Sigmoid colon (tissue), 7 donors: Measurements from ENCODE around the gene TEX54. TPM values are rescaled to one million over a fixed set of nuclear protein-coding genes. Genes with fewer than 3 reads are reported as not detected.

ENCODE experiments used
- DNase-seq: peaks from one replicate; pipeline ENCODE4 v3.0.0-alpha.2; 2019
- H3K27ac ChIP-seq, 4 donors: fragments of 200-600 bp; sonication (generic); one replicate each; pipeline ENCODE4 v1.5.1; 2016 to 2019; ENCODE audit warnings: mild to moderate bottlenecking in 1 of 4
- H3K27me3 ChIP-seq, 3 donors: fragments of 200-600 bp; sonication (generic); one replicate each; pipeline ENCODE4 v1.5.1; 2019; ENCODE audit warnings: mild to moderate bottlenecking in 1 of 3
- H3K36me3 ChIP-seq, 4 donors: fragments of 200-600 bp; sonication (generic); one replicate each; pipeline ENCODE4 v1.5.1; 2016 to 2019
- H3K4me1 ChIP-seq, 4 donors: fragments of 200-600 bp; sonication (generic); one replicate each; pipeline ENCODE4 v1.5.1; 2017 to 2019
- H3K4me3 ChIP-seq, 4 donors: fragments of 200-600 bp; sonication (generic); one replicate each; pipeline ENCODE4 v1.5.1; 2017 to 2019; ENCODE audit warnings: mild to moderate bottlenecking in 2 of 4, moderate library complexity in 1 of 4
- H3K9me3 ChIP-seq, 4 donors: fragments of 200-600 bp in 3 of 4; sonication (generic) in 3 of 4; one replicate each; pipeline versions ENCODE4 v1.5.1 to v1.6.1; 2013 to 2019
- CTCF ChIP-seq, 4 experiments: fragments of 450-650 bp in 3 of 4; fragments of 200-600 bp in 1 of 4; IDR thresholded peaks; one replicate each; pipeline ENCODE4 v1.5.1; 2016 to 2019; ENCODE audit warnings: antibody characterized with exemption in 4 of 4, mild to moderate bottlenecking in 3 of 4, moderate library complexity in 2 of 4
- EP300 ChIP-seq, 4 donors: sonication (generic); formaldehyde crosslinking; IDR thresholded peaks; one replicate each; pipeline ENCODE4 v1.6.1; 2017; ENCODE audit warnings: antibody characterized with exemption in 4 of 4
- POLR2A ChIP-seq, 2 donors: fragments of 450-650 bp; IDR thresholded peaks; one replicate each; pipeline ENCODE4 v1.6.1; 2016; ENCODE audit warnings: antibody characterized with exemption in 2 of 2, mild to moderate bottlenecking in 2 of 2, moderate library complexity in 2 of 2
- POLR2AphosphoS5 ChIP-seq, 4 donors: sonication (generic); formaldehyde crosslinking; IDR thresholded peaks; one replicate each; pipeline ENCODE4 v1.6.1; 2017; ENCODE audit warnings: antibody characterized with exemption in 4 of 4
- WGBS, 2 donors: extraction: QIAGEN DNeasy Blood & Tissue Kit; methylation state at CpG; one replicate each; pipeline ENCODE4 v1.1.7; 2013; 5-methylcytosine and 5-hydroxymethylcytosine counted together
- intact Hi-C: fragments of 100-400 bp; cut with DNase I; formaldehyde crosslinking; loops from one replicate; pipeline ENCODE4 v1.15.1; 2023
- polyA plus RNA-seq, 3 donors: library from polyadenylated mRNA; stranded (reverse); fragments of 200-250 nt; gene quantifications; one replicate each; pipeline ENCODE4 v1.2.3, GENCODE V29; 2013
- small RNA-seq, 3 donors: library from RNA; depleted of rRNA; stranded (forward); fragments of <200 nt; gene quantifications; one replicate each; pipeline ENCODE3, GENCODE V24; 2016
- total RNA-seq, 4 donors: library from RNA; depleted of rRNA; stranded (reverse); fragments of >200 nt; gene quantifications; one replicate each; pipeline ENCODE4 v1.1.0, GENCODE V29; 2016
- donor health status: healthy with polysubstance abuse.
- donor health status: Bipolar disorder and iron deficiency.
- donor health status: healthy.

The TEX54 gene
- total and polyA plus RNA-seq, 7 donors, result 2.1 TPM; not detected in 6

DNA sequence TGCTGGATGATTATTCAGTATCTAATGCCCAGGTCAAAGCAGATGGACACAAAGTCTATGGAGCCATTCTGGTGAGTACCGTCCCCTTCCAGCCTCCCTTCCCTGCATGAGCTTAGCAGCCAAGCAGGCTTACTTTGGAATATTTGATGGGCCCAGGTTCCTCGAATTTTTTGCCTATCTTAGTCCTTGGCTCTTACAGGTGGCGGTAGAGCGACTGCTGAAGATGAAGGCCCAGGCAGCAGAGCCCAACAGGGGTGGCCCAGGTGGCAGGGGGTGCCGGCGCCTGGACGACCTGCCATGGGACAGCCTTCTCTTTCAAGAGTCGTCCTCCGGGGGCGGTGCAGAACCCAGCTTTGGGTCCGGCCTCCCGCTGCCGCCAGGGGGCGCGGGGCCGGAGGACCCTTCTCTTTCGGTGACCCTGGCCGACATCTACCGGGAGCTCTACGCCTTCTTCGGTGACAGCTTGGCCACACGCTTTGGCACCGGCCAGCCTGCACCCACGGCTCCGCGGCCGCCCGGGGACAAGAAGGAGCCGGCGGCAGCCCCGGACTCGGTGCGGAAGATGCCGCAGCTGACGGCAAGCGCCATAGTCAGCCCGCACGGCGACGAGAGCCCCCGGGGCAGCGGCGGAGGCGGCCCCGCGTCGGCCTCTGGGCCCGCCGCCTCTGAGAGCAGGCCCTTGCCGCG is 46.2 kb downstream of the TEX54 start:
- TF ChIP-seq POLR2AphosphoS5 (IDR thresholded peaks at IDR 0.05) (peak in 2 of 4 donors; percentile 6 to 44), CTCF (IDR thresholded peaks at IDR 0.05) (peak; percentile 95 to 97 (median 96)), EP300 (IDR thresholded peaks at IDR 0.05) (no peak), POLR2A (IDR thresholded peaks at IDR 0.05) (no peak)
- Histone ChIP-seq H3K27ac (peak overlapping the region; percentile 94 to 100 (median 97)), H3K36me3 (peaks cover 0 to 42% (median 10%) of the 10 kb centered on the region in 4 donors), H3K27me3 (no peaks in the 10 kb centered on the region), H3K4me3 (peak overlapping the region; percentile 85 to 99 (median 92)), H3K9me3 (no peaks in the 10 kb centered on the region), H3K4me1 (peaks cover 0 to 44% (median 38%) of the 10 kb centered on the region in 4 donors)
- WGBS, 2 donors, result 1% methylated on average over 51 of the region's 51 CpGs
- DNase-seq, result peak; percentile 95
- intact Hi-C loops, result loop anchor here (1.0 to 10.0 kb wide), 5 partner anchors 15 to 978 kb away; partner anchors contain the start of genes SLC3A2, TAF6L and ZFTA

GRCh38 chr11:62782753-62783152 is 49.9 kb downstream of the TEX54 start:
- Histone ChIP-seq H3K27me3 (no peaks in the 10 kb centered on the region), H3K36me3 (peaks cover 0 to 52% (median 6%) of the 10 kb centered on the region in 4 donors), H3K9me3 (no peaks in the 10 kb centered on the region), H3K27ac (no peak overlapping the region), H3K4me3 (no peak overlapping the region), H3K4me1 (peaks cover 0 to 12% (median 10%) of the 10 kb centered on the region in 4 donors)
- WGBS, 2 donors, result 97 to 98% methylated on average over 7 of the region's 7 CpGs
- no peak for TF ChIP-seq POLR2AphosphoS5 (IDR thresholded peaks at IDR 0.05)
- no peak for TF ChIP-seq POLR2A (IDR thresholded peaks at IDR 0.05)
- intact Hi-C loops, result loop anchor here (10.0 kb wide), 1 partner anchor 982 kb away; the partner anchor contains the start of gene ZFTA
- no peak for DNase-seq

Small RNA genes within 50 kb of the gene (small RNA-seq; reads per million reads assigned to genes)
- gene MIR6514, result 0.36 to 0.66 (median 0.65) reads per million in 3 donors
- gene RF00099, result 0 reads per million in 3 donors
- 0 reads per million in 3 donors for gene RNU6-118P
- gene SNORD22, result 0 reads per million in 3 donors
- gene SNORD26, result 0 reads per million in 3 donors
- gene SNORD27, result 0 reads per million in 3 donors
- gene SNORD28, result 0 reads per million in 3 donors
- gene SNORD30, result 485 to 1,563 (median 1,418) reads per million in 3 donors

Other genes starting within 250 kb of the TEX54 start
- 1 to 10 TPM; 5.4 to 7.1 (median 6.2) TPM for gene TUT1, start 241.3 kb downstream of the TEX54 start, total RNA-seq
- 10 to 100 TPM in 1 of 3 donors, 1 to 10 TPM in 2; 5.3 to 16.8 (median 6.0) TPM for gene TUT1, start 241.3 kb downstream of the TEX54 start, polyA plus RNA-seq
- 10 to 100 TPM; 50.1 to 62.2 (median 58.1) TPM for gene MTA2, start 231.0 kb downstream of the TEX54 start, total RNA-seq
- 10 to 100 TPM; 28.8 to 86.3 (median 36.1) TPM for gene MTA2, start 231.0 kb downstream of the TEX54 start, polyA plus RNA-seq
- gene EML3, start 220.1 kb downstream of the TEX54 start, total RNA-seq, result 10 to 100 TPM; 19.6 to 39.5 (median 30.2) TPM
- gene EML3, start 220.1 kb downstream of the TEX54 start, polyA plus RNA-seq, result 10 to 100 TPM; 10.6 to 50.7 (median 16.2) TPM
- gene ROM1, start 219.6 kb downstream of the TEX54 start, total RNA-seq, result 10 to 100 TPM in 2 of 4 donors, 1 to 10 TPM in 2; 5.3 to 13.8 (median 10.1) TPM
- gene ROM1, start 219.6 kb downstream of the TEX54 start, polyA plus RNA-seq, result 10 to 100 TPM in 1 of 3 donors, 1 to 10 TPM in 2; 3.0 to 14.2 (median 3.2) TPM
- 10 to 100 TPM; 11.1 to 26.3 (median 16.8) TPM for gene B3GAT3, start 210.9 kb downstream of the TEX54 start, total RNA-seq
- 10 to 100 TPM in 2 of 3 donors, 1 to 10 TPM in 1; 9.7 to 47.5 (median 11.4) TPM for gene B3GAT3, start 210.9 kb downstream of the TEX54 start, polyA plus RNA-seq
- 100 to 1,000 TPM in 1 of 4 donors, 10 to 100 TPM in 3; 67.4 to 111 (median 77.9) TPM for gene GANAB, start 186.2 kb downstream of the TEX54 start, total RNA-seq
- gene GANAB, start 186.2 kb downstream of the TEX54 start, polyA plus RNA-seq, result 100 to 1,000 TPM in 1 of 3 donors, 10 to 100 TPM in 2; 12.6 to 163 (median 37.9) TPM
- gene INTS5, start 179.5 kb downstream of the TEX54 start, total RNA-seq, result 10 to 100 TPM; 11.2 to 13.2 (median 12.1) TPM
- 10 to 100 TPM in 1 of 3 donors, 1 to 10 TPM in 2; 7.8 to 14.8 (median 8.8) TPM for gene INTS5, start 179.5 kb downstream of the TEX54 start, polyA plus RNA-seq
- 10 to 100 TPM; 24.6 to 47.4 (median 26.9) TPM for gene C11orf98, start 167.6 kb downstream of the TEX54 start, total RNA-seq
- 100 to 1,000 TPM; 166 to 183 (median 176) TPM for gene C11orf98, start 167.6 kb downstream of the TEX54 start, polyA plus RNA-seq
- 1 to 10 TPM; 2.9 to 6.1 (median 4.0) TPM for gene CSKMT, start 167.5 kb downstream of the TEX54 start, total RNA-seq
- gene CSKMT, start 167.5 kb downstream of the TEX54 start, polyA plus RNA-seq, result 10 to 100 TPM in 1 of 3 donors, 1 to 10 TPM in 2; 1.2 to 19.4 (median 4.9) TPM
- gene UQCC3, start 161.2 kb downstream of the TEX54 start, total RNA-seq, result 1 to 10 TPM; 4.9 to 9.7 (median 8.2) TPM
- 10 to 100 TPM; 15.8 to 19.8 (median 18.0) TPM for gene UQCC3, start 161.2 kb downstream of the TEX54 start, polyA plus RNA-seq
- 1 to 10 TPM; 2.0 to 4.1 (median 3.7) TPM for gene LBHD1, start 160.6 kb downstream of the TEX54 start, total RNA-seq
- 10 to 100 TPM in 1 of 3 donors, 1 to 10 TPM in 2; 3.0 to 12.9 (median 5.8) TPM for gene LBHD1, start 160.6 kb downstream of the TEX54 start, polyA plus RNA-seq
- gene UBXN1, start 153.8 kb downstream of the TEX54 start, total RNA-seq, result 100 to 1,000 TPM; 174 to 298 (median 199) TPM
- 100 to 1,000 TPM; 132 to 188 (median 174) TPM for gene UBXN1, start 153.8 kb downstream of the TEX54 start, polyA plus RNA-seq
- 10 to 100 TPM; 28.5 to 40.4 (median 32.1) TPM for gene LRRN4CL, start 143.3 kb downstream of the TEX54 start, total RNA-seq
- 1 to 10 TPM in 2 of 3 donors, under 1 TPM in 1; 0.23 to 3.1 (median 3.0) TPM for gene LRRN4CL, start 143.3 kb downstream of the TEX54 start, polyA plus RNA-seq
- gene BSCL2, start 125.4 kb downstream of the TEX54 start, total RNA-seq, result 10 to 100 TPM; 35.5 to 69.8 (median 50.2) TPM
- gene BSCL2, start 125.4 kb downstream of the TEX54 start, polyA plus RNA-seq, result 10 to 100 TPM; 18.0 to 72.3 (median 27.0) TPM
- 1 to 10 TPM in 3 of 4 donors, not detected in 1; 1.4 to 5.0 (median 2.8) TPM for gene GNG3, start 125.2 kb downstream of the TEX54 start, total RNA-seq
- 1 to 10 TPM in 2 of 3 donors, not detected in 1; 1.2 to 2.7 TPM for gene GNG3, start 125.2 kb downstream of the TEX54 start, polyA plus RNA-seq
- 10 to 100 TPM; 22.9 to 30.7 (median 25.3) TPM for gene HNRNPUL2, start 105.4 kb downstream of the TEX54 start, total RNA-seq
- 10 to 100 TPM; 36.6 to 54.3 (median 37.5) TPM for gene HNRNPUL2, start 105.4 kb downstream of the TEX54 start, polyA plus RNA-seq
- gene TTC9C, start 104.4 kb downstream of the TEX54 start, total RNA-seq, result 10 to 100 TPM; 21.9 to 39.9 (median 24.2) TPM
- 10 to 100 TPM; 27.6 to 30.4 (median 27.7) TPM for gene TTC9C, start 104.4 kb downstream of the TEX54 start, polyA plus RNA-seq
- 10 to 100 TPM in 1 of 4 donors, 1 to 10 TPM in 3; 6.6 to 12.1 (median 7.7) TPM for gene ZBTB3, start 78.7 kb downstream of the TEX54 start, total RNA-seq
- 1 to 10 TPM; 1.2 to 5.0 (median 1.8) TPM for gene ZBTB3, start 78.7 kb downstream of the TEX54 start, polyA plus RNA-seq
- gene POLR2G, start 71.3 kb downstream of the TEX54 start, total RNA-seq, result 10 to 100 TPM; 42.7 to 59.5 (median 53.6) TPM
- gene POLR2G, start 71.3 kb downstream of the TEX54 start, polyA plus RNA-seq, result 100 to 1,000 TPM in 1 of 3 donors, 10 to 100 TPM in 2; 73.5 to 111 (median 95.5) TPM
- gene TAF6L, start 61.4 kb downstream of the TEX54 start, total RNA-seq, result 10 to 100 TPM; 13.2 to 20.1 (median 16.7) TPM
- gene TAF6L, start 61.4 kb downstream of the TEX54 start, polyA plus RNA-seq, result 10 to 100 TPM in 1 of 3 donors, 1 to 10 TPM in 2; 3.0 to 20.7 (median 9.0) TPM
- gene TMEM179B, start 45.4 kb downstream of the TEX54 start, total RNA-seq, result 10 to 100 TPM; 38.2 to 49.6 (median 43.0) TPM
- gene TMEM179B, start 45.4 kb downstream of the TEX54 start, polyA plus RNA-seq, result 10 to 100 TPM; 27.0 to 63.9 (median 38.4) TPM
- 10 to 100 TPM; 16.0 to 27.1 (median 24.1) TPM for gene TMEM223, start 40.8 kb downstream of the TEX54 start, total RNA-seq
- 10 to 100 TPM in 2 of 3 donors, 1 to 10 TPM in 1; 9.0 to 30.9 (median 15.5) TPM for gene TMEM223, start 40.8 kb downstream of the TEX54 start, polyA plus RNA-seq
- gene NXF1, start 27.4 kb downstream of the TEX54 start, total RNA-seq, result 10 to 100 TPM; 33.2 to 68.1 (median 43.0) TPM
- gene NXF1, start 27.4 kb downstream of the TEX54 start, polyA plus RNA-seq, result 10 to 100 TPM; 20.3 to 63.3 (median 22.8) TPM
- gene STX5, start 790 bp downstream of the TEX54 start, total RNA-seq, result 10 to 100 TPM; 27.1 to 37.8 (median 31.2) TPM
- gene STX5, start 790 bp downstream of the TEX54 start, polyA plus RNA-seq, result 10 to 100 TPM; 27.8 to 31.2 (median 28.9) TPM
- gene WDR74, start 6.7 kb upstream of the TEX54 start, total RNA-seq, result 10 to 100 TPM; 22.8 to 39.7 (median 34.7) TPM
- 10 to 100 TPM; 11.6 to 47.6 (median 24.0) TPM for gene WDR74, start 6.7 kb upstream of the TEX54 start, polyA plus RNA-seq
- gene SLC3A2, start 48.1 kb upstream of the TEX54 start, total RNA-seq, result 10 to 100 TPM; 44.0 to 70.4 (median 50.4) TPM
- 100 to 1,000 TPM in 1 of 3 donors, 10 to 100 TPM in 2; 16.8 to 128 (median 39.1) TPM for gene SLC3A2, start 48.1 kb upstream of the TEX54 start, polyA plus RNA-seq
- gene CHRM1, start 88.5 kb upstream of the TEX54 start, total RNA-seq, result under 1 TPM; 0.16 to 0.55 (median 0.38) TPM
- gene CHRM1, start 88.5 kb upstream of the TEX54 start, polyA plus RNA-seq, result under 1 TPM in 1 of 3 donors, not detected in 2; 0.60 TPM
- gene SLC22A6, start 152.1 kb upstream of the TEX54 start, total RNA-seq, result not detected
- not detected for gene SLC22A6, start 152.1 kb upstream of the TEX54 start, polyA plus RNA-seq
- gene SLC22A8, start 183.0 kb upstream of the TEX54 start, total RNA-seq, result not detected
- gene SLC22A8, start 183.0 kb upstream of the TEX54 start, polyA plus RNA-seq, result not detected